ENCODE measurements around the gene SPATA24. TPM values are rescaled to one million over a fixed set of nuclear protein-coding genes. Genes with fewer than 3 reads are reported as not detected.

The SPATA24 gene
- total and polyA plus RNA-seq, 2 experiments from 2014 or later: 16.0 to 20.6 TPM

GRCh38 chr5:139446956-139447779 is 43.3 kb upstream of the SPATA24 start:
- no peak overlapping the region for H3K27ac ChIP-seq (ENCODE audit: low read depth)
- no peaks in the 10 kb centered on the region for H3K79me2 ChIP-seq (replicated peaks; ENCODE audit: insufficient read depth)
- H3K4me1 ChIP-seq (ENCODE audit: insufficient read depth): peaks cover 5% of the 10 kb centered on the region; the same call in 1 of the 2 replicates
- Mint-ChIP-seq H3K9me3 (no peaks in the 10 kb centered on the region), H3K4me3 (no peak overlapping the region), H3K36me3 (ENCODE audit: low read depth) (no peaks in the 10 kb centered on the region), H3K27me3 (ENCODE audit: insufficient read depth, low read depth, poor library complexity) (peaks cover 5% of the 10 kb centered on the region), H3K4me1 (peaks cover 9% of the 10 kb centered on the region), H3K27ac (no peak overlapping the region)
- ATAC-seq (no peak), DNase-seq (ENCODE audit: low spot score) (no peak)
- H2AFZ ChIP-seq: no peak overlapping the region
- H3K4me3 ChIP-seq: no peak overlapping the region
- TF ChIP-seq ETS1 (IDR thresholded peaks at IDR 0.05) (no peak), NANOG (IDR thresholded peaks at IDR 0.05; ENCODE audit: borderline replicate concordance) (no peak), CREB1 (CRISPR knock-in tag; IDR thresholded peaks at IDR 0.05; ENCODE audit: low read depth) (no peak), STAT1 (IDR thresholded peaks at IDR 0.05; ENCODE audit: unreplicated experiment) (no peak), CTCF (conservative IDR thresholded peaks at IDR 0.05; ENCODE audit: low read depth in 2 of 2) (no peak), POLR2AphosphoS5 (IDR thresholded peaks at IDR 0.05; ENCODE audit: low read depth) (no peak), ZNF331 (CRISPR knock-in tag; IDR thresholded peaks at IDR 0.05; ENCODE audit: low read depth) (no peak), EZH2phosphoT487 (IDR thresholded peaks at IDR 0.05; ENCODE audit: unreplicated experiment) (no peak)
- no peaks in the 10 kb centered on the region for H3K36me3 ChIP-seq (ENCODE audit: insufficient read depth)
- H3K9me2 ChIP-seq (ENCODE audit: insufficient read depth): no peaks in the 10 kb centered on the region
- H3F3A ChIP-seq (replicated peaks; ENCODE audit: low read depth): no peaks in the 10 kb centered on the region
- no peak overlapping the region for H3K4me2 ChIP-seq
- no peaks in the 10 kb centered on the region for H4K20me1 ChIP-seq (replicated peaks; ENCODE audit: insufficient read depth)
- H3K27me3 ChIP-seq (ENCODE audit: insufficient read depth): no peaks in the 10 kb centered on the region

DNA sequence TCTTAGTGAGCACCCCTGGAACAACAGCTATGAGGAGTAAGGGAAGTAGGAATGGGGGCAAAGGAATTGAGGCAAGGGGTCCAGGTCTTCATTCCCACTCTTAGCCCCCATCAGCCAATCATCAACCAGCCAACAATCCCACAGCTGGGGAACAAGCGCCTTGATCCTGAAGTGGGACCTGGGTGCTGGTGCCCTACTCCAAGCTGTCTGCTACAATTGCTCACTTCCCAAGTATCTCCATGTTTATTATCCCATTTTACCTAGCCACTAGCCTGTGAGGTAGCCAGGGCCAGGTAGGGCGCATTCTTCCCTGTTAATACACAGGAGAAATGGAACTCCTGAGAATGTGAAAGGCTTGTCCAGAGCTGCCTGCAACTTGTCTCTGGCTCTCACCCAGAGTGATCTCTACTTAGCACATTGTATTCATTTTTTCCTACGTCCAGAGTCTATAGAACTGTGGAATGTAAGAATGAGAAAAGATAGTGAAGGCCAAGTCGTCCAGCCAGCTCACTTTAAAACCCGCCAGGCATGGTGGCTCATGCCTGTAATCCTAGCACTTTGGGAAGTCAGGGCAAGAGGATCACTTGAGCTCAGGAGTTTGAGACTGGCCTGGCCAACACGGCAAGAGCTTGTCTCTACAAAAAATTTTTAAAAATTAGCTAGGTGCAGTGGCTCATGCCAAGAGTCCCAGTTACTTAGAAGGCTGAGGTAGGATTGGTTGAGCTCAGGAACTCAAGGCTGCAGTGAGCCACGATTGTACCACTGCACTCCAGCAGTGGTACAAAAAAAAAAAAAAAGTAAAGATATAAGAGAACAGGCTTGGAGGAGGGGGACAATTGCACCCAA is 41.7 kb upstream of the SPATA24 start:
- H3K27me3 Mint-ChIP-seq (ENCODE audit: insufficient read depth, low read depth, poor library complexity): peaks cover 5% of the 10 kb centered on the region
- Histone ChIP-seq H2AFZ (peak overlapping the region; percentile 89), H3K4me2 (no peak overlapping the region)
- TF ChIP-seq ETS1 (IDR thresholded peaks at IDR 0.05) (no peak), POLR2AphosphoS5 (IDR thresholded peaks at IDR 0.05; ENCODE audit: low read depth) (no peak), ZNF114 (CRISPR knock-in tag; IDR thresholded peaks at IDR 0.05) (no peak)

More for the DNA sequence above, 41.7 kb upstream of the SPATA24 start:
- DNase-seq (ENCODE audit: low spot score): no peak
- Histone ChIP-seq H3K36me3 (ENCODE audit: insufficient read depth) (no peaks in the 10 kb centered on the region), H3K4me1 (ENCODE audit: insufficient read depth) (peaks cover 5% of the 10 kb centered on the region; the same call in 1 of the 2 replicates), H3K27me3 (ENCODE audit: insufficient read depth) (no peaks in the 10 kb centered on the region), H3K79me2 (replicated peaks; ENCODE audit: insufficient read depth) (no peaks in the 10 kb centered on the region), H3K9me2 (ENCODE audit: insufficient read depth) (no peaks in the 10 kb centered on the region), H3K4me3 (no peak overlapping the region), H3F3A (replicated peaks; ENCODE audit: low read depth) (no peaks in the 10 kb centered on the region), H3K27ac (ENCODE audit: low read depth) (no peak overlapping the region), H4K20me1 (replicated peaks; ENCODE audit: insufficient read depth) (no peaks in the 10 kb centered on the region)
- Mint-ChIP-seq H3K27ac (no peak overlapping the region), H3K4me1 (peaks cover 9% of the 10 kb centered on the region), H3K9me3 (no peaks in the 10 kb centered on the region), H3K36me3 (ENCODE audit: low read depth) (no peaks in the 10 kb centered on the region), H3K4me3 (no peak overlapping the region)
- ATAC-seq: peak; percentile 44; the same call in 1 of the 3 replicates

All from GM23338 (cell line).